Activated CD8-positive, alpha-beta T cell treated with anti-CD3 and anti-CD28 coated beads for 36 hours (primary cell): Measurements from ENCODE around the gene IL13. TPM values are rescaled to one million over a fixed set of nuclear protein-coding genes. Genes with fewer than 3 reads are reported as not detected.
"Not testable (repeated sequence)": the region's sequence is repeated elsewhere in the genome, so short reads cannot be mapped to it uniquely, and the experiment has no call there.

Experiments
- ATAC-seq: fragments of 200-7000 bp; cut with Tn5 transposase; one replicate; pipeline ENCODE4 v1.10.0; 2021; ENCODE audit warnings: mild to moderate bottlenecking, moderate library complexity
- CTCF ChIA-PET: fragments of 350-600 bp; sonication (Branson Sonifier 250); formaldehyde crosslinking; loops from one replicate; lab custom pipeline; 2021; ENCODE audit warnings: antibody characterized with exemption; lab: Charles Lee
- POLR2A ChIA-PET: fragments of 350-600 bp; sonication (Branson Sonifier 250); formaldehyde crosslinking; loops from one replicate; lab custom pipeline; 2021; ENCODE audit warnings: antibody characterized with exemption; lab: Charles Lee
- DNase-seq: peaks from one replicate; pipeline ENCODE4 v3.0.0-alpha.2; 2020
- H3K27ac Mint-ChIP-seq: one replicate; pipeline ENCODE4 v1.8.0; 2021; ENCODE audit warnings: mild to moderate bottlenecking, mixed read lengths
- H3K27me3 Mint-ChIP-seq: one replicate; pipeline ENCODE4 v1.8.0; 2021; ENCODE audit warnings: mixed read lengths
- H3K36me3 Mint-ChIP-seq: one replicate; pipeline ENCODE4 v1.8.0; 2021; ENCODE audit warnings: low read depth, mixed read lengths
- H3K4me1 Mint-ChIP-seq: one replicate; pipeline ENCODE4 v1.8.0; 2021; ENCODE audit warnings: low read depth, mixed read lengths
- H3K4me3 Mint-ChIP-seq: one replicate; pipeline ENCODE4 v1.8.0; 2021; ENCODE audit warnings: mild to moderate bottlenecking, moderate library complexity, mixed read lengths
- H3K9me3 Mint-ChIP-seq: one replicate; pipeline ENCODE4 v1.8.0; 2021; ENCODE audit warnings: mixed read lengths
- CTCF ChIP-seq: fragments of 200-600 bp; IDR thresholded peaks from one replicate; pipeline ENCODE4 v1.8.0; 2022; ENCODE audit warnings: antibody characterized with exemption, mild to moderate bottlenecking
- intact Hi-C: fragments of 100-400 bp; cut with micrococcal nuclease; formaldehyde crosslinking; loops from one replicate; pipeline ENCODE4 v1.10.0; 2022
- total RNA-seq, 2 experiments: library from RNA; stranded (reverse); gene quantifications; one replicate each; pipeline ENCODE4 v1.2.3, GENCODE V29; 2021

The IL13 gene
- total RNA-seq, 2 experiments from 2014 or later: 4.8 to 6.5 TPM

DNA sequence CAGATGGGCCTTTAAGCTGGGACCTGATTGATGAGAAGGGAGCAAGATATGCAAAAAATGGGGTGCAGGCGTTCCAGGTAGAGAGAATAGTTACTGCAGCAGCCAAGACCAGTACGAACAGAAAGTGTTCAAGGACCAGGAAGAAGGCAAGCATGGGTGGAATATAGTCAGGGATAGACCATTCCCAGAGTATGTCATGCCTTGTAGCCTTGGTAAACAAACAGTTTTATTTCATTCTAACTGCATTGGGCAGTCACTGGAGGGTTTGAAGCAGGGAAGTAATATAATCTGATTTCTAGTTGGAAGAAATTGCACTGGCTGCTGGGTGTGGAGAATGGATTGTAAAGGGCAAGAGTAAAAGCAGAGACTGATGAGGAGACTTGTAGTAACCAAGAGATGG, 30.5 kb upstream of the IL13 start:
- H3K4me1 Mint-ChIP-seq: peaks cover 33% of the 10 kb centered on the region
- peak overlapping the region; percentile 14 for H3K27ac Mint-ChIP-seq
- ATAC-seq: no peak
- ChIA-PET CTCF (no interaction called here), POLR2A (no interaction called here)
- no peaks in the 10 kb centered on the region for H3K27me3 Mint-ChIP-seq
- no peak for TF ChIP-seq CTCF
- no peak overlapping the region for H3K4me3 Mint-ChIP-seq
- no peaks in the 10 kb centered on the region for H3K9me3 Mint-ChIP-seq
- peaks cover 50% of the 10 kb centered on the region for H3K36me3 Mint-ChIP-seq
- DNase-seq: no peak
- intact Hi-C loops: no loop called here

- Mint-ChIP-seq H3K4me1 (peaks cover 24% of the 10 kb centered on the region), H3K36me3 (peaks cover 40% of the 10 kb centered on the region), H3K9me3 (no peaks in the 10 kb centered on the region), H3K27ac (peak overlapping the region; percentile 74), H3K27me3 (no peaks in the 10 kb centered on the region), H3K4me3 (no peak overlapping the region)
- CTCF ChIA-PET: no interaction called here
- TF ChIP-seq CTCF: no peak
- DNase-seq (no peak), ATAC-seq (no peak)
- intact Hi-C loops: no loop called here
- POLR2A ChIA-PET: interaction anchor here (1.4 kb wide), 1 partner anchor 11 kb away, joined by 4 read pairs; no protein-coding TSS in a partner anchor
Observed at GRCh38 chr5:132628814-132629213, 29.2 kb upstream of the IL13 start.

DNA sequence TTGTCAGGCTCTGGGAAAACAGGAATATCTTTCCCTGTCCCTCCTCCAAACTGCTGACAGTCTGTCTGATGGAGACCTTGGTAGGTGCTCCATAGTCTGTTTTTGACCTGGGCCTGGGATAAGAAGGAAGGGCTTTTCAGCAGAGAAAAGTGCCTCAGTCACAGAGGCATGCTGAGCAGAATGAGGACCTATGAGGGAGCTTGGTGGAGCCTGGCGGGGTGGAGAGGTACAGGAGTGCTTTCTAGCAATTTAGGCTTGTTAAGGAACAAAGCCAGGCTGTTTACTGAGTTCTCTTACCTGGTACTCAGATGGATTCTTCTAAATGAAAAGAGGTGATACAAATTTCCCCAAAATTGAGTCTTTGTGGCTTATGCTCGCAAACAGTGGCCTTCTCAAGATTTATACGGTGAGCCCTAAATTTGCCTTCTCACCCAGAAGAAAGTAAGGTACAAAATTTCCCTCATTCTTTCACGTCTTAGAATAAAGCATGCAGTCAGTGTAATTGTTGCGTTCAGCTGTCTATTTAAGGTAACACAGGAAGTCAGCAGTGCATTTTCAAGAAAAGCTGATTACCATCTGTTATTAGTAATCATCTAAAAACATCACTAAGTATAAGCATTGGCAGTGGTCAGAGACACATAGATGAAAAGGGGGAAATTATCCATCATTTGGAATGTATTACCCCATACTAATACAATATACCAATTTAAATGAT, 28.6 kb upstream of the IL13 start:
- H3K4me1 Mint-ChIP-seq: peaks cover 23% of the 10 kb centered on the region
- ATAC-seq: peak; percentile 68
- POLR2A ChIA-PET: interaction anchor here (1.2 to 1.4 kb wide), 2 partner anchors 10 to 12 kb away, joined by 4 to 5 read pairs; no protein-coding TSS in a partner anchor
- intact Hi-C loops: no loop called here
- H3K9me3 Mint-ChIP-seq: no peaks in the 10 kb centered on the region
- CTCF ChIA-PET: interaction anchor here (1.0 to 1.7 kb wide), 3 partner anchors 86 to 191 kb away, joined by 3 to 4 read pairs (median 3); no protein-coding TSS in a partner anchor
- H3K27me3 Mint-ChIP-seq: no peaks in the 10 kb centered on the region
- H3K27ac Mint-ChIP-seq: peak overlapping the region; percentile 74
- peaks cover 40% of the 10 kb centered on the region for H3K36me3 Mint-ChIP-seq
- no peak for DNase-seq
- TF ChIP-seq CTCF: no peak
- H3K4me3 Mint-ChIP-seq: no peak overlapping the region

GRCh38 chr5:132633587-132633986, 24.4 kb upstream of the IL13 start:
- intact Hi-C loops, H3K9me3 Mint-ChIP-seq, DNase-seq, H3K27me3 Mint-ChIP-seq, H3K27ac Mint-ChIP-seq, H3K4me3 Mint-ChIP-seq, ATAC-seq: not testable (repeated sequence)
- Mint-ChIP-seq H3K36me3 (peaks cover 47% of the 10 kb centered on the region), H3K4me1 (peaks cover 55% of the 10 kb centered on the region)
- POLR2A ChIA-PET: interaction anchor here (0.7 to 1.0 kb wide), 2 partner anchors 10 to 38 kb away, joined by 3 to 5 read pairs; no protein-coding TSS in a partner anchor
- CTCF ChIA-PET: interaction anchor here (0.8 to 2.2 kb wide), 4 partner anchors 10 to 187 kb away, joined by 3 to 7 read pairs (median 4); no protein-coding TSS in a partner anchor

DNA sequence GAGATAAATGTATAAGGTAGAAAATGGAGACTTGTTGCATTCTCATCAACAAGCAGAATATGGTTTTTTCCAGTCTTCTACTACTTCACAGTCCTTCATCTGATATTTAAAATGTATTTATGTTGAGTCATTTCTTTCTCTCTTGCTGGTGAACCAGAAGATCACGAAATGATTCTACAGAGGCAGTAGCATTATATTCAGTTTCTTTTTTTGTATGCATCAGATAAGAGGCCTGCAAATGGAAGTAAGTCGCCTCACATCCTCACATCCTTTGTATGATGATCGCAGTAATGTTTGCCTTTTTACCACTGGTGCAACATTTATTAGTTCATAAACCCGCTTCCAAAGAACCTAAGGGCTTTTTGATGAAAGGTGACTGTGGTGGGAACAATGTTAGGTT, 22.1 kb upstream of the IL13 start:
- ChIA-PET CTCF (interaction anchor here (0.7 to 2.8 kb wide), 3 partner anchors 13 to 184 kb away, joined by 3 to 9 read pairs (median 3); no protein-coding TSS in a partner anchor), POLR2A (interaction anchor here (1.2 to 1.3 kb wide), 2 partner anchors 31 to 38 kb away, joined by 3 to 5 read pairs; partner anchors contain the start of gene IL4)
- Mint-ChIP-seq H3K27ac (peak overlapping the region; percentile 93), H3K4me3 (peak overlapping the region; percentile 33), H3K36me3 (peaks cover 44% of the 10 kb centered on the region), H3K9me3 (no peaks in the 10 kb centered on the region), H3K4me1 (peaks cover 65% of the 10 kb centered on the region), H3K27me3 (no peaks in the 10 kb centered on the region)
- intact Hi-C loops: loop anchor here (5.0 kb wide), 1 partner anchor 109 kb away; no protein-coding TSS in a partner anchor
- DNase-seq (no peak), ATAC-seq (peak; percentile 78)
- no peak for TF ChIP-seq CTCF
